ENCODE measurements around the gene ASB11.

Gene ASB11

DNA sequence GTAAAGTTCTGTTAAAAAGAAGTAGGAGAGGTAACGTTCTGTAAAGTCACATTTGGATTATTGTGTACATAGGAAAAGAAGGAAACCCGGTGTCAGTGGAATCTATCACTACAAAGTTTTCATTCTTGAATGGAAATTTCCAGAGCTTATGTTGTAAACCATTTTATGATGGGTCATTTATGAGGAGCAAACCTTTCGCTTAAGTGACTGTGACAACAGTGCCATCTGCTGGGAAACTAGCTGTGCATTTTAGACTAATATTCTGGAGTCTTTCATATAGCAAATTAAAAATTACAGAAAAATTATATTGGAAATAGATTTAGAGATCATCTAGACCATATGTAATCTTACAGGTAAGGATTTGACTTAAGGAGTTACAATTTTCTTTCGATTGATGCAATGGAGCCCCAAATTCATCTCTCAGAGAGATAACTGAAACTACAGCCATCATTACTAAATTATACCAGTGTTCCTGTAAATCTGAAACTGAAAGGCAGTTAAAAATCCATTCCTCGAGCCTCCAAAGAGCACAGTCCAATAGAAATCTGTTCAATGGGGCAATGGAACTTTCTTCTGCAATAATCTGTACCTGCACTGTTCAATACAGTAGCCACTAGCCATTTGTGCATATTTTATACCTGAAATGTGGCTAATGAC is 72.4 kb downstream of the ASB11 start:
- in situ Hi-C loops (cut with HindIII; ENCODE audit: low pct_unique_long_range_greater_than_20kb, low sequenced_read_pairs), result no loop called here
- DNase-seq (ENCODE audit: low read depth in 1 of 2, low spot score in 1 of 2), result peak; percentile 50 to 71
- TF ChIP-seq JUND (IDR thresholded peaks at IDR 0.05; ENCODE audit: low read depth), result no peak

DNA sequence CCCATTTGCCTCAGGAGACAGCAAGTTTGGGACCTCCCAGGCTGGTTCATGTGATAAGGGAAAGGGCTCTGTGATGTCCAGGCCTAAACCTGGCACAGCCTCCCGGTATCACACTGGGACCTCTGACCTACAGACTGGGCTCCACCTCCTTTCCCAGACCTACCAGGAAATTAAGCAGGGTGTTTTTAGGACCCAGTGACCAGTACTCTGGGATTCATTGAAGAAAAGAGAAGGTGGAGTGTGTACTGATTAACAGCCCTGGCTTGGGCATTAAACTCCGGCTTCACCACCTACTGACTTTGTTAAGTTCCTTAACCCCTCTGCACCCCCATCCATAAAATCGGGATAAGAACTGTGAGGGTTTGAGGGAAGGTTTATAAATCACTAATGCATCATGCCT is 74.1 kb downstream of the ASB11 start:
- in situ Hi-C loops (cut with HindIII; ENCODE audit: low pct_unique_long_range_greater_than_20kb, low sequenced_read_pairs), result no loop called here
- no peak for DNase-seq (ENCODE audit: low read depth in 1 of 2, low spot score in 1 of 2)
- no peak for TF ChIP-seq JUND (IDR thresholded peaks at IDR 0.05; ENCODE audit: low read depth)

DNA sequence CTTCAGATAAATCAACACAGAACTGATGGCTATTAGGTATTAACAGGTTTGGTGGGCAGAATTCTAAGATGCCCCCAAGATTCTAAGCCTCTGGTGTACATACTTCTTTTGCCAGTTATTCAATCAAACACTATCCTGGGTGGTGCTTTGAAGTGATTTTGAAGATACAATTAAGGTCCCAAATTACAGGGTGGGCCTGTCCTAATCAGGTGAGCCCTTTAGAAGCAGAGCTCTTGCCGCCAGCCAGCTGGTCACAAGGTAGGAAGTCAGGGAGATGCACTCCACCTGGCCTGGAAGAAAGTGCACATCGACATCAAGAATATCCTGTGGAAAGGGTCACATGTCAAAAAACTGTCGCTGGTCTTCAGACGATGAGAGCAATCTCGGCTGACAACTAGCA is 75.0 kb downstream of the ASB11 start:
- no peak for DNase-seq (ENCODE audit: low read depth in 1 of 2, low spot score in 1 of 2)
- in situ Hi-C loops (cut with HindIII; ENCODE audit: low pct_unique_long_range_greater_than_20kb, low sequenced_read_pairs), result no loop called here
- TF ChIP-seq JUND (IDR thresholded peaks at IDR 0.05; ENCODE audit: low read depth), result no peak

DNA sequence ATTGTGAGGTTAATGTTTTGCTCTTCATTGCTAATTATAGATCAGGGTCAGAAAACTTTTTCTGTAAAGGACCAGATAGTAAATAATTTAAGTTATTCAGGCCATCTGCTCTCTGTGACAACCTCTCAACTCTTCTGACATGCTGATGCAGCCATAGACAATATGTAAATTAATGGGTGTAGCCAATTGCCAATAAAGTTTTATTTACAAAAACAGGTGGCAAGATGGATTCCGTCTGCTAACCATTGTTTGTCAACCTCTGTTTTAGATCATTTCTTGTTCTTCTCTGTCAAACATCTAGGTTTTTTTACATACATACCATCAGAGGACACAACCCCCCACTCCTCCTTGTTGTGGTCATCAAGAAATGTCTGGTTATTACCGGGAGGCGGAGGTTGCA is 79.3 kb downstream of the ASB11 start:
- in situ Hi-C loops (cut with HindIII; ENCODE audit: low pct_unique_long_range_greater_than_20kb, low sequenced_read_pairs), result no loop called here
- no peak for DNase-seq (ENCODE audit: low read depth in 1 of 2, low spot score in 1 of 2)
- TF ChIP-seq JUND (IDR thresholded peaks at IDR 0.05; ENCODE audit: low read depth), result no peak

DNA sequence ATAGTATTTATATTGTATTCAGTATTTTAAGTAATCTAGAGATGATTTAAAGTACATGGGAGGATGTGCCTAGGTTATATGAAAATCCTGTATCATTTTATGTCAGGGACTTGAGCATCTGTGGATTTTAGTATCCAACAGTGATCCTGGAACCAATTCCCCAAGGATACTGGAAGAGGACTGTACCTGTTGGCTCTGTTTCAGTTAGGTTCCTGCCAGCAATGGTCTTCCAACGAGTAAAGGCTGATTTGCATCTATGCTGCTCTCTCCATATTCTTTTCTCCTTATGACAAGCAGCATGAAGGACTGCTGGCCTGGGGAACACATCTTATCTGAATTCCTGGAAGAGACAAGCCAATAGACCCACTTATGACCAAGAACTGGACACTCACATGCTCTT is 80.4 kb downstream of the ASB11 start:
- DNase-seq (ENCODE audit: low read depth in 1 of 2, low spot score in 1 of 2), result no peak
- in situ Hi-C loops (cut with HindIII; ENCODE audit: low pct_unique_long_range_greater_than_20kb, low sequenced_read_pairs), result no loop called here
- TF ChIP-seq JUND (IDR thresholded peaks at IDR 0.05; ENCODE audit: low read depth), result no peak

DNA sequence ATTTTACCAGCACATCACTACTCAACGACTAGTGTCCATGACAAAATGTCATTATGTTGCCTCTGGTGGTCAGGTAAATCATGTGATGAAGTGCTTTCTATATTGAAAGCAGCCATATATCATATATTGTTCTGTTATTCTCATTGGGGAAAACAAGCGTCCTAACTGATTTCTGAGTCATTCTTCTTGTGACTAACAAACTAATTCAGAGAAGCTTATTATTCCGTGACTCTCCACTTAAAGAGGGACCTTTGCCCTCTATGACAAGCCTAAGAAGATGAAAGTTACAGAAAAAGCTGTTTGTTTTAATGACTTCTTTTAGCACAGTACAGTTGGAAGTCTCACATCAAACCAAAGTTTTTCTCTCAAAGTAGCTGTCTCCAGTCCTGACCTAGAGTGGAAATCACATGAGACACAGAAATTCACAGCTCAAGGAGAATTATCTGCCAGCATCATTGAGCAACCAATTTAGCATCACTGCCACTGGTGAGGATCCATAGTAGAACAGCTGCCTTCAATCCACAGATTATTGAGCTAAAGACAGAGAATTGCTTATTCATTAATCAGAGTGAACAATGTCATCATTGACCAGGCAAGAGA is 81.9 kb downstream of the ASB11 start:
- no peak for TF ChIP-seq JUND (IDR thresholded peaks at IDR 0.05; ENCODE audit: low read depth)
- DNase-seq (ENCODE audit: low read depth in 1 of 2, low spot score in 1 of 2), result no peak
- in situ Hi-C loops (cut with HindIII; ENCODE audit: low pct_unique_long_range_greater_than_20kb, low sequenced_read_pairs), result no loop called here
